HCT116 (cell line): ENCODE results near the gene PRUNE1. TPM values are rescaled to one million over a fixed set of nuclear protein-coding genes. Genes with fewer than 3 reads are reported as not detected.
A peak's percentile ranks its signal among the peaks of the same experiment; 100 is the strongest.

Experiments used
- ATAC-seq: fragments of 200-7000 bp; cut with Tn5 transposase; 2 replicates; pipeline ENCODE4 v1.9.1; 2020; ENCODE audit warnings: mild to moderate bottlenecking, moderate library complexity
- BruUV-seq: library from RNA; stranded (reverse); fragments of 400-500 nt; replicated peaks from 2 replicates; lab custom pipeline; 2021; lab: Mats Ljungman, UMichigan
- CTCF ChIA-PET: fragments of 300-600 bp; sonication (Branson Sonifier 250); formaldehyde crosslinking; loops from one replicate; lab custom pipeline; 2021; ENCODE audit warnings: antibody characterized with exemption; lab: Charles Lee
- POLR2A ChIA-PET: fragments of 300-600, 350-600 bp; sonication (Branson Sonifier 250); formaldehyde crosslinking; loops from one replicate; lab custom pipeline; 2021; ENCODE audit warnings: antibody characterized with exemption; lab: Charles Lee
- RAD21 ChIA-PET, 2 experiments: fragments of 300-600 bp; sonication (Branson Sonifier 250); formaldehyde crosslinking; loops; one replicate each; lab custom pipeline; 2023; ENCODE audit warnings: low total read pairs in 2 of 2; ENCODE audit not compliant: uncharacterized antibody in 2 of 2, unreplicated experiment in 2 of 2, low non-redundant PET in 1 of 2; lab: Charles Lee
- DNase-seq: peaks from one replicate; pipeline ENCODE4 v3.0.0-alpha.2; 2010; ENCODE audit warnings: low read depth, low spot score
- H2AFZ ChIP-seq: fragments of 200-600 bp; shearing (Covaris generic), sonication (generic); 2 replicates; pipeline ENCODE4 v1.6.1; 2017; ENCODE audit warnings: low read depth, mixed run types, mixed read lengths, antibody characterized with exemption, low read length; ENCODE audit not compliant: poor library complexity, severe bottlenecking
- H3K27ac ChIP-seq: 2 replicates; pipeline ENCODE4 v1.5.1; 2012; ENCODE audit warnings: low read depth, low read length
- H3K27me3 ChIP-seq: fragments of 200-600 bp; sonication (generic); 2 replicates; pipeline ENCODE4 v1.6.1; 2016; ENCODE audit warnings: mixed run types, low read length, mixed read lengths; ENCODE audit not compliant: insufficient read depth
- H3K36me3 ChIP-seq, 2 experiments: fragments of 200-500 bp in 1 of 2; fragments of 200-600 bp in 1 of 2; sonication (Bioruptor generic) in 1 of 2; sonication (generic) in 1 of 2; 2 replicates each; pipeline versions ENCODE4 v1.5.1 to v1.6.1; 2014 to 2016; ENCODE audit warnings: low read length in 2 of 2, inconsistent platforms in 1 of 2, mixed read lengths in 1 of 2, mixed run types in 1 of 2; ENCODE audit not compliant: insufficient read depth in 2 of 2, control insufficient read depth in 1 of 2
- H3K4me1 ChIP-seq, 2 experiments: fragments of 200-600 bp in 1 of 2; sonication (generic) in 1 of 2; 2 replicates each; pipeline versions ENCODE4 v1.5.1 to v1.6.1; 2012 to 2017; ENCODE audit warnings: low read length in 2 of 2, inconsistent platforms in 1 of 2, mild to moderate bottlenecking in 1 of 2, mixed read lengths in 1 of 2, mixed run types in 1 of 2, moderate library complexity in 1 of 2; ENCODE audit not compliant: insufficient read depth in 2 of 2, control insufficient read depth in 1 of 2
- H3K4me2 ChIP-seq: fragments of 200-600 bp; sonication (generic); 2 replicates; pipeline ENCODE4 v1.6.1; 2017; ENCODE audit warnings: mixed run types, low read length, mixed read lengths
- H3K4me3 ChIP-seq, 2 experiments: fragments of 200-600 bp in 1 of 2; sonication (generic) in 1 of 2; replicated peaks in 1 of 2; 2 replicates each; pipeline ENCODE4 v1.5.1; 2011 to 2016; ENCODE audit warnings: low read length in 2 of 2, control low read depth in 1 of 2, low read depth in 1 of 2, mild to moderate bottlenecking in 1 of 2, mixed read lengths in 1 of 2, mixed run types in 1 of 2
- H3K79me2 ChIP-seq: fragments of 200-600 bp; sonication (generic); 2 replicates; pipeline ENCODE4 v1.6.1; 2017; ENCODE audit warnings: mild to moderate bottlenecking, mixed run types, low read length, moderate library complexity, mixed read lengths; ENCODE audit not compliant: insufficient read depth
- H3K9ac ChIP-seq: fragments of 200-600 bp; sonication (generic); 2 replicates; pipeline ENCODE4 v1.6.1; 2016; ENCODE audit warnings: low read length, mixed read lengths
- H3K9me2 ChIP-seq: fragments of 200-600 bp; sonication (generic), shearing (Covaris generic); 2 replicates; pipeline ENCODE4 v1.6.1; 2017; ENCODE audit warnings: mixed run types, mild to moderate bottlenecking, moderate library complexity; ENCODE audit not compliant: insufficient read depth
- H3K9me3 ChIP-seq, 2 experiments: fragments of 200-500 bp in 1 of 2; fragments of 200-600 bp in 1 of 2; sonication (Bioruptor generic) in 1 of 2; sonication (generic) in 1 of 2; 2 replicates each; pipeline ENCODE4 v1.6.1; 2014 to 2017; ENCODE audit warnings: low read length in 2 of 2, mixed read lengths in 2 of 2, inconsistent platforms in 1 of 2, low read depth in 1 of 2, mild to moderate bottlenecking in 1 of 2, mixed run types in 1 of 2, moderate library complexity in 1 of 2; ENCODE audit not compliant: control insufficient read depth in 1 of 2, insufficient read depth in 1 of 2
- H4K20me1 ChIP-seq: fragments of 200-600 bp; sonication (generic), shearing (Covaris generic); 2 replicates; pipeline ENCODE4 v1.6.1; 2017; ENCODE audit warnings: mixed run types, mild to moderate bottlenecking, moderate library complexity; ENCODE audit not compliant: insufficient read depth
- ELF1 ChIP-seq: IDR thresholded peaks from 2 replicates; pipeline ENCODE4 v1.6.1; 2012; ENCODE audit warnings: low read depth, borderline replicate concordance
- TCF7L2 ChIP-seq: IDR thresholded peaks from 2 replicates; pipeline ENCODE4 v1.7.0; 2011; ENCODE audit warnings: borderline replicate concordance, inconsistent platforms; ENCODE audit not compliant: insufficient read depth, insufficient read length; ENCODE audit errors: extremely low read depth
- intact Hi-C: fragments of 100-400 bp; cut with micrococcal nuclease; formaldehyde crosslinking; loops from 2 replicates; pipeline ENCODE4 v1.10.0; 2022
- total RNA-seq: library from RNA; stranded (reverse); gene quantifications from one replicate; pipeline ENCODE4 v1.2.1, GENCODE V29; 2021; ENCODE audit not compliant: unreplicated experiment
- TF ChIP-seq, protein P1 (sequence below): IDR thresholded peaks from 2 replicates; pipeline ENCODE4 v1.6.1; 2012
- TF ChIP-seq, protein P2 (sequence below): IDR thresholded peaks from 2 replicates; pipeline ENCODE4 v1.6.1; 2011; ENCODE audit warnings: mild to moderate bottlenecking, low read length, moderate library complexity; ENCODE audit not compliant: insufficient replicate concordance; ENCODE audit errors: extremely low read depth

The PRUNE1 gene
- total RNA-seq, 1 experiment from 2014 or later, result 20.2 TPM

DNA sequence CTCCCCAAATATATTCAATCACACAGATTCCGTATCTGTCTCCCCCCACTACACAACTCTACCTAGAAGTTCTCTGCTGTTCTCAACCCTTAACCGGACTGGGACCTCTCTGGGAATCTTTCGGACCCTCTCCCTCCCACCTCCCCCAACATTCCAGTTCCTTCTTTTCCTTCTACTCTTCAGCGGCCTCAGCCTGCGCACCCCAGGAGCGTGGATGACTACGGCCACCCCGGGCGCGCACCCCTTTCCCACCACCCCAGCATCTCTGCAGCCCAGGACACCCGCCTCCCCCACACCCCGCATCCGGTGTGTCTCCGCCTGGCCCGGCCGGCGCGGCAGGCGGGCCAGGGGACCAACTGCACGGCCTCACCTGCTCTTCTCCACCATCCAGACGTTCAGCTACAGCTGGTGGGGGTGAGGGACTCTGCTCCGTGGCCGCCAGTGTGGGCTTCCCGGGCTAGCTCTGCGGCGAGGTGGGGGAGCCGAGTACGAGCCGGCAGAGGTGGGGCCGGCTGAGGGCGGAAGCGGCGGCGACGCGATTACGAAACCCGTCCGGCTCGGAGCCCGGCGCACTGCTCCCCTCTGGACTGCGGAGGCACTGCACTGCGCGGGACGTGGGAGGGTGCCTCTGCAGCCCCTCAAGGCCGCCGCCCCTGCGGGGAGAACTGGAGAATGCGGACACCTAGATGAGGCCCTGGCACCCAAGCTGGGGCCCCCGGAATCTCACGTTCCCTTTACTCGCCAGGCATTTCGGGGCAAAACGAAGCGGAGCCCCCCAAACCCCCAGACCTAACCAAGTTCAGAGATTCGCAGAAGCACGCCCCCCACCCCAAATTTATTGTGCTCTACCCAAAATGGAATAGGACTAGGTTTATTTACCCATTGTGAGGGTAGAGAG, 51.1 kb downstream of the PRUNE1 start, which contains the start of gene CDC42SE1 (continued):
- TF ChIP-seq, protein P1, sequence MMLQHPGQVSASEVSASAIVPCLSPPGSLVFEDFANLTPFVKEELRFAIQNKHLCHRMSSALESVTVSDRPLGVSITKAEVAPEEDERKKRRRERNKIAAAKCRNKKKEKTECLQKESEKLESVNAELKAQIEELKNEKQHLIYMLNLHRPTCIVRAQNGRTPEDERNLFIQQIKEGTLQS, result no peak
- TF ChIP-seq, protein P2, sequence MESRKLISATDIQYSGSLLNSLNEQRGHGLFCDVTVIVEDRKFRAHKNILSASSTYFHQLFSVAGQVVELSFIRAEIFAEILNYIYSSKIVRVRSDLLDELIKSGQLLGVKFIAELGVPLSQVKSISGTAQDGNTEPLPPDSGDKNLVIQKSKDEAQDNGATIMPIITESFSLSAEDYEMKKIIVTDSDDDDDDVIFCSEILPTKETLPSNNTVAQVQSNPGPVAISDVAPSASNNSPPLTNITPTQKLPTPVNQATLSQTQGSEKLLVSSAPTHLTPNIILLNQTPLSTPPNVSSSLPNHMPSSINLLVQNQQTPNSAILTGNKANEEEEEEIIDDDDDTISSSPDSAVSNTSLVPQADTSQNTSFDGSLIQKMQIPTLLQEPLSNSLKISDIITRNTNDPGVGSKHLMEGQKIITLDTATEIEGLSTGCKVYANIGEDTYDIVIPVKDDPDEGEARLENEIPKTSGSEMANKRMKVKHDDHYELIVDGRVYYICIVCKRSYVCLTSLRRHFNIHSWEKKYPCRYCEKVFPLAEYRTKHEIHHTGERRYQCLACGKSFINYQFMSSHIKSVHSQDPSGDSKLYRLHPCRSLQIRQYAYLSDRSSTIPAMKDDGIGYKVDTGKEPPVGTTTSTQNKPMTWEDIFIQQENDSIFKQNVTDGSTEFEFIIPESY, result peak; percentile 50

DNA sequence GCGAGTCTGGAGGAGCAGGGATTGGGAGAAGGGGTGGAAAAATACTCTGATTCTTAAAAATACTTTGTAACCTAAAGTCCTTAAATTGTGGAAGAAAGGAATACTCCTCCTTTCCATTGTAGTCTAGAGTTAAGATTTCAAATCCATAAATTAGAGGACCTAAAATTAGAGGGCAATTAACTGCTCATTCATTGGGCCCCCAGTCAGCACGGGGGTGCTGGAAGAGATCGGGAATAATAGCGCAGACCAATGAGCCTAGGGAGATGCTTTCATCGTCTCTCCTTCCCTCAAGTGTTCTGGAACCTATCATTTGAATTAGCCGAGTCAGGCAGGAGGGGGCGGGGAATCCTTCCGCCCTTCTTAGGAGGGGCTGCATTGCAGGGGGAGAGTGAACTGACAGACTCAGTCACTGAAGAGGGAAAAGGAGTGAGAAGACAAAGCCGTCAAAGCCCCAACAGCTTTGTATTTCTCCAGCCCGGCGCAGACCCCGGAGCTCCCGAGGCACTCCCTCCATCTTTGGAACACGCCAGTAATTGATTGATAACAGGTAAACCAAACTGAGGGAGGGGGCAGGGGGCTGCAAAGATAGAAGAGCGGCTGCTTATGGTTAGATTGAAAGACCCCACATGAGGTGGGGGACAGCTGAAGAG, 51.9 kb downstream of the PRUNE1 start, which contains the start of gene MLLT11:
TSS of gene MLLT11 (plus strand) at position 391 of the 650 bp plus-strand sequence. CDS start 6,828 bp downstream, outside the sequence.
- Histone ChIP-seq H3K4me1 (peaks cover 18 to 41% of the 10 kb centered on the region in 2 experiments), H3K79me2 (peaks cover 43% of the 10 kb centered on the region), H3K4me3 (peak within 1 kb of the TSS; percentile 70 to 96), H3K9ac (peak within 1 kb of the TSS; percentile 90), H3K9me2 (no peaks in the 10 kb centered on the region), H3K27ac (peak within 1 kb of the TSS; percentile 90), H4K20me1 (no peaks in the 10 kb centered on the region; the same call in 1 of the 2 replicates), H3K36me3 (peaks cover 8 to 18% of the 10 kb centered on the region in 2 experiments), H3K4me2 (peak within 1 kb of the TSS; percentile 76), H3K27me3 (no peaks in the 10 kb centered on the region), H3K9me3 (no peaks in the 10 kb centered on the region), H2AFZ (peak within 1 kb of the TSS; percentile 33)
- TF ChIP-seq TCF7L2 (peak; percentile 30), ELF1 (no peak)
- DNase-seq (no peak), ATAC-seq (no peak)
- intact Hi-C loops, result no loop called here
- RAD21 ChIA-PET, result no interaction called here
- CTCF ChIA-PET, result interaction anchor here (1.2 to 2.1 kb wide), 3 partner anchors 9 to 40 kb away, joined by 3 to 9 read pairs (median 4); no protein-coding TSS in a partner anchor
- TSS peak; percentile 44 for BruUV-seq
- POLR2A ChIA-PET, result interaction anchor here (0.5 to 1.2 kb wide), 3 partner anchors 11 to 331 kb away, joined by 3 read pairs; no protein-coding TSS in a partner anchor
